H1 (cell line): ENCODE results near the gene MEA1. TPM values are rescaled to one million over a fixed set of nuclear protein-coding genes. Genes with fewer than 3 reads are reported as not detected.
A peak's percentile ranks its signal among the peaks of the same experiment; 100 is the strongest.

ENCODE experiments used
- CTCF ChIA-PET: fragments of 300-600 bp; sonication (Branson Sonifier 250); formaldehyde crosslinking; loops from one replicate; lab custom pipeline; 2021; ENCODE audit not compliant: partially characterized antibody; lab: Charles Lee
- POLR2A ChIA-PET: fragments of 300-600 bp; sonication (Branson Sonifier 250); formaldehyde crosslinking; loops from one replicate; lab custom pipeline; 2021; ENCODE audit warnings: inconsistent platforms; ENCODE audit not compliant: partially characterized antibody; lab: Charles Lee
- DNase-seq, 2 experiments: peaks; one replicate each; pipeline versions ENCODE4 v3.0.0 to v3.0.0-alpha.2; 2010 to 2022; ENCODE audit warnings: low spot score in 2 of 2, low read depth in 1 of 2, mixed read lengths in 1 of 2
- FAIRE-seq: peaks from 2 replicates; lab custom pipeline; 2011; peaks lifted over from hg19 to GRCh38; lab: Jason Lieb, UNC
- H2AFZ ChIP-seq: 2 replicates; pipeline ENCODE4 v1.8.1; 2012; ENCODE audit warnings: low read length, inconsistent platforms
- H2AK5ac ChIP-seq: 2 replicates; pipeline ENCODE4 v1.6.1; 2013; ENCODE audit warnings: low read depth, low read length
- H2BK120ac ChIP-seq: replicated peaks from 2 replicates; pipeline ENCODE3; 2013; ENCODE audit warnings: low read depth, low read length, inconsistent platforms
- H2BK12ac ChIP-seq: 2 replicates; pipeline ENCODE4 v1.6.1; 2013; ENCODE audit warnings: low read depth, low read length
- H2BK15ac ChIP-seq: 2 replicates; pipeline ENCODE4 v1.6.1; 2013; ENCODE audit warnings: low read length
- H2BK20ac ChIP-seq: 2 replicates; pipeline ENCODE4 v1.6.1; 2013; ENCODE audit warnings: low read length
- H2BK5ac ChIP-seq: 2 replicates; pipeline ENCODE4 v1.6.1; 2013; ENCODE audit warnings: low read depth, low read length
- H3K14ac ChIP-seq: 2 replicates; pipeline ENCODE4 v1.6.1; 2013; ENCODE audit warnings: inconsistent platforms; ENCODE audit not compliant: insufficient read length
- H3K18ac ChIP-seq: 2 replicates; pipeline ENCODE4 v1.6.1; 2013; ENCODE audit warnings: low read length; ENCODE audit errors: extremely low read depth
- H3K23ac ChIP-seq: 2 replicates; pipeline ENCODE4 v1.6.1; 2013; ENCODE audit warnings: inconsistent platforms; ENCODE audit not compliant: insufficient read length
- H3K23me2 ChIP-seq: 2 replicates; pipeline ENCODE4 v1.6.1; 2013; ENCODE audit warnings: low read depth, low read length
- H3K27ac ChIP-seq: 2 replicates; pipeline ENCODE4 v1.6.1; 2011; ENCODE audit warnings: low read depth, low read length, inconsistent platforms
- H3K27me3 ChIP-seq, 4 experiments: replicated peaks in 1 of 4; 1 replicate in 1 of 4; 2 replicates in 3 of 4; pipeline versions ENCODE4 v1.6.1 to v1.8.1; 2011 to 2013; ENCODE audit warnings: low read length in 3 of 4, mild to moderate bottlenecking in 3 of 4, inconsistent platforms in 2 of 4, mixed read lengths in 2 of 4, moderate library complexity in 1 of 4; ENCODE audit not compliant: control insufficient read depth in 3 of 4, insufficient read depth in 3 of 4; ENCODE audit errors: extremely low read depth in 1 of 4
- H3K36me3 ChIP-seq, 4 experiments: 2 replicates each; pipeline versions ENCODE4 v1.6.1 to v1.8.1; 2011 to 2013; ENCODE audit warnings: mild to moderate bottlenecking in 4 of 4, low read length in 3 of 4, moderate library complexity in 2 of 4, control low read depth in 1 of 4, inconsistent platforms in 1 of 4; ENCODE audit not compliant: insufficient read depth in 4 of 4, control insufficient read depth in 2 of 4
- H3K4ac ChIP-seq: replicated peaks from 2 replicates; pipeline ENCODE3; 2013; ENCODE audit warnings: low read length, low read depth, mixed read lengths, inconsistent platforms; ENCODE audit not compliant: insufficient read length
- H3K4me1 ChIP-seq, 4 experiments: replicated peaks in 1 of 4; 1 replicate in 1 of 4; 2 replicates in 3 of 4; pipeline versions ENCODE4 v1.6.1 to v1.8.1; 2011 to 2013; ENCODE audit warnings: low read length in 3 of 4, inconsistent platforms in 2 of 4, mixed read lengths in 1 of 4; ENCODE audit not compliant: insufficient read depth in 4 of 4, control insufficient read depth in 3 of 4
- H3K4me2 ChIP-seq, 2 experiments: 2 replicates each; pipeline versions ENCODE4 v1.6.1 to v1.8.1; 2011 to 2013; ENCODE audit warnings: low read depth in 2 of 2, low read length in 2 of 2, control low read depth in 1 of 2, inconsistent platforms in 1 of 2, mild to moderate bottlenecking in 1 of 2; ENCODE audit not compliant: insufficient read depth in 1 of 2
- H3K4me3 ChIP-seq, 4 experiments: fragments of 200-600, 300-600 bp in 1 of 4; sonication (generic), shearing (Covaris generic), sonication (Bioruptor Twin) in 1 of 4; 2 replicates each; pipeline versions ENCODE4 v1.5.1 to v1.8.1; 2011 to 2016; ENCODE audit warnings: low read length in 4 of 4, low read depth in 3 of 4, control low read depth in 2 of 4, inconsistent platforms in 2 of 4, mild to moderate bottlenecking in 2 of 4, mixed read lengths in 1 of 4, moderate library complexity in 1 of 4; ENCODE audit not compliant: insufficient read depth in 2 of 4; ENCODE audit errors: extremely low read depth in 1 of 4
- H3K56ac ChIP-seq: replicated peaks from 2 replicates; pipeline ENCODE3; 2013; ENCODE audit warnings: low read depth, mild to moderate bottlenecking, mixed read lengths, low read length, inconsistent platforms; ENCODE audit not compliant: insufficient read length
- H3K79me1 ChIP-seq: 2 replicates; pipeline ENCODE4 v1.6.1; 2013; ENCODE audit warnings: low read depth, low read length, control low read depth
- H3K79me2 ChIP-seq, 2 experiments: 2 replicates each; pipeline versions ENCODE4 v1.6.1 to v1.8.1; 2012 to 2013; ENCODE audit warnings: low read length in 2 of 2, mild to moderate bottlenecking in 2 of 2, inconsistent platforms in 1 of 2; ENCODE audit not compliant: insufficient read depth in 2 of 2, control insufficient read depth in 1 of 2
- H3K9ac ChIP-seq, 4 experiments: replicated peaks in 1 of 4; 1 replicate in 1 of 4; 2 replicates in 3 of 4; pipeline versions ENCODE4 v1.6.1 to v1.8.1; 2011 to 2013; ENCODE audit warnings: low read depth in 3 of 4, low read length in 3 of 4, control low read depth in 2 of 4, mild to moderate bottlenecking in 2 of 4, moderate library complexity in 2 of 4, inconsistent platforms in 1 of 4; ENCODE audit errors: extremely low read depth in 1 of 4
- H3K9me3 ChIP-seq, 2 experiments: 2 replicates each; pipeline versions ENCODE4 v1.6.1 to v1.8.1; 2012 to 2013; ENCODE audit warnings: mild to moderate bottlenecking in 2 of 2, moderate library complexity in 2 of 2, control low read depth in 1 of 2, inconsistent platforms in 1 of 2, low read depth in 1 of 2, low read length in 1 of 2, mixed read lengths in 1 of 2; ENCODE audit not compliant: insufficient read depth in 2 of 2
- H4K20me1 ChIP-seq, 2 experiments: replicated peaks in 1 of 2; 2 replicates each; pipeline versions ENCODE3 to v1.8.1; 2011 to 2013; ENCODE audit warnings: inconsistent platforms in 2 of 2, low read length in 2 of 2, mild to moderate bottlenecking in 1 of 2; ENCODE audit not compliant: insufficient read depth in 2 of 2, control insufficient read depth in 1 of 2
- H4K5ac ChIP-seq: 2 replicates; pipeline ENCODE4 v1.6.1; 2013; ENCODE audit warnings: low read length, low read depth, mixed read lengths, inconsistent platforms; ENCODE audit not compliant: insufficient read length
- H4K8ac ChIP-seq: 2 replicates; pipeline ENCODE4 v1.8.0; 2013; ENCODE audit warnings: mild to moderate bottlenecking, moderate library complexity, low read length, inconsistent platforms; ENCODE audit not compliant: insufficient read depth; ENCODE audit errors: extremely low read depth
- H4K91ac ChIP-seq: replicated peaks from 2 replicates; pipeline ENCODE3; 2013; ENCODE audit warnings: low read length, mixed read lengths, inconsistent platforms; ENCODE audit not compliant: insufficient read length
- EGR1 ChIP-seq: IDR thresholded peaks from 2 replicates; pipeline ENCODE4 v1.6.1; 2011; ENCODE audit warnings: low read depth, low read length, borderline replicate concordance
- WGBS, 2 experiments: shearing (Covaris generic) in 1 of 2; methylation state at CpG; one replicate each; pipeline versions ENCODE4 v1.1.6 to v1.1.7; 2013 to 2015; ENCODE audit warnings: low lambda C conversion rate in 2 of 2, mixed read lengths in 2 of 2, inconsistent platforms in 1 of 2, low coverage in 1 of 2, missing lambda C conversion rate in 1 of 2; ENCODE audit not compliant: insufficient replicate concordance in 2 of 2, insufficient coverage in 1 of 2, insufficient read length in 1 of 2; ENCODE audit errors: extremely low coverage in 1 of 2, missing lambda C conversion rate in 1 of 2; 5-methylcytosine and 5-hydroxymethylcytosine counted together
- polyA plus RNA-seq, 7 experiments: library from polyadenylated mRNA; depleted of rRNA in 3 of 7; stranded (reverse) in 5 of 7; unstranded in 2 of 7; fragments of >200 nt in 5 of 7; fragments of 200-250 nt in 2 of 7; gene quantifications; 1 replicate in 5 of 7; 2 replicates in 1 of 7; 4 replicates in 1 of 7; pipeline versions ENCODE4 v1.2.1 to v1.2.3, GENCODE V29; 2011 to 2013; ENCODE audit warnings: missing spikeins in 2 of 7, mixed read lengths in 2 of 7
- total RNA-seq: library from RNA; stranded (reverse); fragmentation: NEBNext Ultra II Directional; extraction: Animal tissue kit (Norgen Biotek cat#: 25700); gene quantifications from 2 replicates; pipeline ENCODE4 v1.2.1, GENCODE V29; 2021

MEA1 gene
- total and polyA plus RNA-seq, 2 of the 8 experiments (the other 6 are each of a cell fraction or from before 2014, with no cell fraction given): 94.2 to 96.4 TPM

DNA sequence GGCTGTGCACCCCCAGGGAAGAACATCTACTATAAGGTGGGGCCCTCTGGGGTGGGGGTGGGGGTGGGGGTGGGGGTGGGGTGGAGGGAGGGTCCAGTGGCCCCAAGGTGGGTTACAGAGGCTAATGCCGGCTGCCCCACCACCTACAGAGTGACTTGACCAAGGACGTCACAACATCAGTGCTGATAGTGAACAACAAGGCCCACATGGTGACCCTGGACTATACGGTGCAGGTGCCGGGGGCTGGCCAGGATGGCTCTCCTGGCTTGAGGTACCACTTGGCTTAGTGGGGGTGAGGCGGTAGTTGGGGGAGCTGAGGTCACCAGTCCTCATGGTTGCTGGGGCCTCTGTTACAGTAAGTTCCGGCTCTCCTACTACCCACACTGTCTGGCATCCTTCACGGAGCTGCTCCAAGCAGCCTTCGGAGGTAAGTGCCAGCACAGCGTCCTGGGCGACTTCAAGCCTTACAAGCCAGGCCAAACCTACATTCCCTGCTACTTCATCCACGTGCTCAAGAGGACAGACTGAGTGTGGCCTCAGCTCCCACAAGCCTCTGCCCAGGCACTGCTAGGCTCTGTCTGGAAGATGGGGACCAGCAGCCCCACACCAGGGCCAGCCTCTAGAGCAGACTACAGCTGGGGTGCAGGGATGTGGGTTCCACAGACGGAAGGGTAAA, 50.4 kb downstream of the MEA1 start:
- H3K9ac ChIP-seq: no peak overlapping the region
- peak overlapping the region; percentile 68; the same call in 1 of the 2 replicates for H2BK12ac ChIP-seq
- no peak overlapping the region for H2BK120ac ChIP-seq
- no peak overlapping the region for H2AK5ac ChIP-seq
- 84% methylated on average over 12 of the region's 12 CpGs; no CpG with 5 or more reads in 1 of the 2 experiments for WGBS, 2 experiments
- peak overlapping the region; percentile 71; the same call in 1 of the 2 replicates for H3K18ac ChIP-seq
- H4K91ac ChIP-seq: no peak overlapping the region
- CTCF ChIA-PET: interaction anchor here (0.6 to 4.3 kb wide), 20 partner anchors 8 to 184 kb away, joined by 3 to 33 read pairs (median 5); partner anchors contain the start of genes CNPY3, PEX6 and PPP2R5D
- H3K79me1 ChIP-seq: no peaks in the 10 kb centered on the region; the same call in 1 of the 2 replicates
- H3K14ac ChIP-seq: no peak overlapping the region
- H3K36me3 ChIP-seq: peaks cover 0 to 2% (median 0%) of the 10 kb centered on the region in 4 experiments; a peak in 1 of 8 replicates
- no peak for DNase-seq
- no peak overlapping the region for H3K23ac ChIP-seq
- H3K27ac ChIP-seq: no peak overlapping the region; the same call in 1 of the 2 replicates
- no peak overlapping the region for H3K4me2 ChIP-seq
- no peak for FAIRE-seq
- peak overlapping the region; percentile 47 for H3K4ac ChIP-seq
- no peak for TF ChIP-seq EGR1
- TF ChIP-seq, all 59 proteins: peak for 0
- H4K20me1 ChIP-seq: peaks cover 0 to 2% of the 10 kb centered on the region in 2 experiments
- no peak overlapping the region for H2AFZ ChIP-seq
- POLR2A ChIA-PET: interaction anchor here (0.9 to 5.3 kb wide), 11 partner anchors 11 to 91 kb away, joined by 3 to 27 read pairs (median 4); partner anchors contain the start of genes CUL7, PEX6 and RRP36
- peaks cover 0 to 13% (median 10%) of the 10 kb centered on the region in 4 experiments; a peak in 5 of 7 replicates for H3K27me3 ChIP-seq
- no peaks in the 10 kb centered on the region for H3K9me3 ChIP-seq
- no peak overlapping the region for H2BK20ac ChIP-seq
- no peaks in the 10 kb centered on the region for H3K79me2 ChIP-seq
- no peak overlapping the region for H3K4me3 ChIP-seq
- no peak overlapping the region for H3K56ac ChIP-seq
- peak overlapping the region; percentile 18; the same call in 1 of the 2 replicates for H2BK5ac ChIP-seq
- no peak overlapping the region for H4K5ac ChIP-seq
- no peak overlapping the region; the same call in 1 of the 2 replicates for H4K8ac ChIP-seq
- peaks cover 10% of the 10 kb centered on the region for H3K23me2 ChIP-seq
- H3K4me1 ChIP-seq: peaks cover 0 to 10% (median 6%) of the 10 kb centered on the region in 4 experiments; a peak in 5 of 7 replicates
- H2BK15ac ChIP-seq: no peak overlapping the region
